Activated CD4-positive, alpha-beta T cell treated with anti-CD3 and anti-CD28 coated beads, Interleukin-2, amount 10 ng/mL, durations not matched to agents 7 days and 5 days (primary cell): ENCODE data around the gene VWA3B. TPM values are rescaled to one million over a fixed set of nuclear protein-coding genes. Genes with fewer than 3 reads are reported as not detected.
"Not testable (repeated sequence)": the region's sequence is repeated elsewhere in the genome, so short reads cannot be mapped to it uniquely, and the experiment has no call there.

ENCODE experiments used
- CTCF ChIA-PET: fragments of 350-600 bp; sonication (Branson Sonifier 250); formaldehyde crosslinking; loops from one replicate; lab custom pipeline; 2021; ENCODE audit warnings: antibody characterized with exemption; lab: Charles Lee
- POLR2A ChIA-PET: fragments of 350-600 bp; sonication (Branson Sonifier 250); formaldehyde crosslinking; loops from one replicate; lab custom pipeline; 2021; ENCODE audit warnings: antibody characterized with exemption; lab: Charles Lee
- DNase-seq: peaks from one replicate; pipeline ENCODE4 v3.0.0-alpha.2; 2020
- H3K27ac Mint-ChIP-seq: one replicate; pipeline ENCODE4 v1.8.0; 2021; ENCODE audit warnings: mild to moderate bottlenecking, moderate library complexity, mixed read lengths
- H3K27me3 Mint-ChIP-seq: one replicate; pipeline ENCODE4 v1.8.0; 2021; ENCODE audit warnings: mixed read lengths
- H3K36me3 Mint-ChIP-seq: one replicate; pipeline ENCODE4 v1.8.0; 2021; ENCODE audit warnings: low read depth, mixed read lengths
- H3K4me1 Mint-ChIP-seq: one replicate; pipeline ENCODE4 v1.8.0; 2021; ENCODE audit warnings: mixed read lengths
- H3K4me3 Mint-ChIP-seq: one replicate; pipeline ENCODE4 v1.8.0; 2021; ENCODE audit warnings: mild to moderate bottlenecking, moderate library complexity, mixed read lengths
- H3K9me3 Mint-ChIP-seq: one replicate; pipeline ENCODE4 v1.8.0; 2021; ENCODE audit warnings: mixed read lengths
- total RNA-seq, 2 experiments: library from RNA; stranded (reverse); gene quantifications; one replicate each; pipeline ENCODE4 v1.2.3, GENCODE V29; 2021

VWA3B gene
- total RNA-seq, 2 experiments from 2014 or later: not detected

GRCh38 chr2:98093146-98093545 lies 6.2 kb downstream of the VWA3B start:
- ChIA-PET POLR2A (no interaction called here), CTCF (no interaction called here)
- Mint-ChIP-seq H3K27ac (no peak overlapping the region), H3K36me3 (peaks cover 3% of the 10 kb centered on the region), H3K27me3 (peaks cover 37% of the 10 kb centered on the region), H3K9me3 (peaks cover 17% of the 10 kb centered on the region), H3K4me3 (no peak overlapping the region), H3K4me1 (peaks cover 3% of the 10 kb centered on the region)
- DNase-seq: no peak

GRCh38 chr2:98093611-98094010 lies 6.6 kb downstream of the VWA3B start:
- no peak overlapping the region for H3K27ac Mint-ChIP-seq
- peaks cover 3% of the 10 kb centered on the region for H3K36me3 Mint-ChIP-seq
- no peak overlapping the region for H3K4me3 Mint-ChIP-seq
- H3K4me1 Mint-ChIP-seq: no peaks in the 10 kb centered on the region
- peaks cover 38% of the 10 kb centered on the region for H3K27me3 Mint-ChIP-seq
- POLR2A ChIA-PET: no interaction called here
- peaks cover 20% of the 10 kb centered on the region for H3K9me3 Mint-ChIP-seq
- CTCF ChIA-PET: no interaction called here
- no peak for DNase-seq

- Mint-ChIP-seq H3K9me3 (peaks cover 29% of the 10 kb centered on the region), H3K27ac (no peak overlapping the region), H3K36me3 (peaks cover 3% of the 10 kb centered on the region), H3K27me3 (peaks cover 38% of the 10 kb centered on the region), H3K4me3 (no peak overlapping the region), H3K4me1 (no peaks in the 10 kb centered on the region)
- ChIA-PET CTCF (interaction anchor here (0.8 kb wide), 1 partner anchor 474 kb away, joined by 3 read pairs; no protein-coding TSS in a partner anchor), POLR2A (no interaction called here)
- DNase-seq: no peak
Observed at GRCh38 chr2:98099939-98100743, 13.2 kb downstream of the VWA3B start.

GRCh38 chr2:98102315-98102714 lies 15.3 kb downstream of the VWA3B start:
- Mint-ChIP-seq H3K27me3 (peaks cover 29% of the 10 kb centered on the region), H3K9me3 (peaks cover 16% of the 10 kb centered on the region)
- H3K36me3 Mint-ChIP-seq, DNase-seq, H3K27ac Mint-ChIP-seq, H3K4me3 Mint-ChIP-seq, POLR2A ChIA-PET, CTCF ChIA-PET, H3K4me1 Mint-ChIP-seq: not testable (repeated sequence)

GRCh38 chr2:98102878-98103277 lies 15.9 kb downstream of the VWA3B start:
- Mint-ChIP-seq H3K4me3 (no peak overlapping the region), H3K4me1 (no peaks in the 10 kb centered on the region), H3K9me3 (peaks cover 15% of the 10 kb centered on the region), H3K27ac (no peak overlapping the region), H3K27me3 (peaks cover 26% of the 10 kb centered on the region), H3K36me3 (no peaks in the 10 kb centered on the region)
- ChIA-PET CTCF (no interaction called here), POLR2A (no interaction called here)
- DNase-seq: no peak

GRCh38 chr2:98108110-98108509 lies 21.1 kb downstream of the VWA3B start:
- H3K36me3 Mint-ChIP-seq: no peaks in the 10 kb centered on the region
- POLR2A ChIA-PET: no interaction called here
- no peaks in the 10 kb centered on the region for H3K4me1 Mint-ChIP-seq
- no peak for DNase-seq
- H3K4me3 Mint-ChIP-seq: no peak overlapping the region
- H3K27ac Mint-ChIP-seq: no peak overlapping the region
- peaks cover 35% of the 10 kb centered on the region for H3K27me3 Mint-ChIP-seq
- H3K9me3 Mint-ChIP-seq: peaks cover 14% of the 10 kb centered on the region
- CTCF ChIA-PET: no interaction called here

- Mint-ChIP-seq H3K36me3 (no peaks in the 10 kb centered on the region), H3K4me3 (no peak overlapping the region), H3K4me1 (no peaks in the 10 kb centered on the region), H3K27ac (no peak overlapping the region), H3K27me3 (peaks cover 41% of the 10 kb centered on the region), H3K9me3 (peaks cover 12% of the 10 kb centered on the region)
- CTCF ChIA-PET: no interaction called here
- POLR2A ChIA-PET: no interaction called here
- DNase-seq: no peak
Observed at GRCh38 chr2:98110741-98111140, 23.8 kb downstream of the VWA3B start.

- H3K4me1 Mint-ChIP-seq: no peaks in the 10 kb centered on the region
- POLR2A ChIA-PET: no interaction called here
- DNase-seq: no peak
- peaks cover 12% of the 10 kb centered on the region for H3K9me3 Mint-ChIP-seq
- H3K27ac Mint-ChIP-seq: no peak overlapping the region
- CTCF ChIA-PET: interaction anchor here (0.5 kb wide), 1 partner anchor 165 kb away, joined by 3 read pairs; no protein-coding TSS in a partner anchor
- H3K36me3 Mint-ChIP-seq: no peaks in the 10 kb centered on the region
- H3K27me3 Mint-ChIP-seq: peaks cover 40% of the 10 kb centered on the region
- H3K4me3 Mint-ChIP-seq: no peak overlapping the region
Observed at GRCh38 chr2:98114643-98115330, 27.8 kb downstream of the VWA3B start.

- ChIA-PET POLR2A (no interaction called here), CTCF (interaction anchor here (0.6 to 1.7 kb wide), 4 partner anchors 12 to 805 kb away, joined by 3 to 4 read pairs (median 4); no protein-coding TSS in a partner anchor)
- no peaks in the 10 kb centered on the region for H3K36me3 Mint-ChIP-seq
- peaks cover 2% of the 10 kb centered on the region for H3K4me1 Mint-ChIP-seq
- H3K9me3 Mint-ChIP-seq: peaks cover 2% of the 10 kb centered on the region
- H3K4me3 Mint-ChIP-seq: no peak overlapping the region
- H3K27me3 Mint-ChIP-seq: peaks cover 25% of the 10 kb centered on the region
- no peak overlapping the region for H3K27ac Mint-ChIP-seq
- no peak for DNase-seq
Observed at GRCh38 chr2:98118161-98118560, 31.2 kb downstream of the VWA3B start.

- no peaks in the 10 kb centered on the region for H3K9me3 Mint-ChIP-seq
- H3K36me3 Mint-ChIP-seq: no peaks in the 10 kb centered on the region
- no peak overlapping the region for H3K4me3 Mint-ChIP-seq
- ChIA-PET CTCF (interaction anchor here (0.8 to 1.7 kb wide), 4 partner anchors 13 to 152 kb away, joined by 3 to 4 read pairs (median 4); no protein-coding TSS in a partner anchor), POLR2A (no interaction called here)
- no peak overlapping the region for H3K27ac Mint-ChIP-seq
- peaks cover 19% of the 10 kb centered on the region for H3K27me3 Mint-ChIP-seq
- DNase-seq: no peak
- peaks cover 8% of the 10 kb centered on the region for H3K4me1 Mint-ChIP-seq
Observed at GRCh38 chr2:98118852-98119251, 31.9 kb downstream of the VWA3B start.

GRCh38 chr2:98121149-98121548 lies 34.2 kb downstream of the VWA3B start:
- DNase-seq: no peak
- POLR2A ChIA-PET: no interaction called here

GRCh38 chr2:98122524-98122923 lies 35.6 kb downstream of the VWA3B start:
- Mint-ChIP-seq H3K9me3 (no peaks in the 10 kb centered on the region), H3K4me1 (peaks cover 8% of the 10 kb centered on the region), H3K27me3 (peaks cover 18% of the 10 kb centered on the region), H3K4me3 (no peak overlapping the region), H3K36me3 (no peaks in the 10 kb centered on the region), H3K27ac (no peak overlapping the region)
- CTCF ChIA-PET: no interaction called here
- DNase-seq: no peak
- POLR2A ChIA-PET: no interaction called here

More at GRCh38 chr2:98121149-98121548, 34.2 kb downstream of the VWA3B start:
- H3K9me3 Mint-ChIP-seq: no peaks in the 10 kb centered on the region
- H3K4me1 Mint-ChIP-seq: peaks cover 8% of the 10 kb centered on the region
- peaks cover 20% of the 10 kb centered on the region for H3K27me3 Mint-ChIP-seq
- no peaks in the 10 kb centered on the region for H3K36me3 Mint-ChIP-seq
- H3K27ac Mint-ChIP-seq: no peak overlapping the region
- CTCF ChIA-PET: interaction anchor here (0.6 to 1.9 kb wide), 3 partner anchors 13 to 48 kb away, joined by 3 to 4 read pairs (median 3); no protein-coding TSS in a partner anchor
- H3K4me3 Mint-ChIP-seq: no peak overlapping the region

GRCh38 chr2:98123286-98123685 lies 36.3 kb downstream of the VWA3B start:
- no peak overlapping the region for H3K27ac Mint-ChIP-seq
- no peaks in the 10 kb centered on the region for H3K9me3 Mint-ChIP-seq
- no peak for DNase-seq

More at GRCh38 chr2:98123286-98123685, 36.3 kb downstream of the VWA3B start:
- POLR2A ChIA-PET: no interaction called here
- H3K4me3 Mint-ChIP-seq: no peak overlapping the region
- CTCF ChIA-PET: no interaction called here
- H3K4me1 Mint-ChIP-seq: peaks cover 8% of the 10 kb centered on the region
- H3K27me3 Mint-ChIP-seq: peaks cover 18% of the 10 kb centered on the region
- no peaks in the 10 kb centered on the region for H3K36me3 Mint-ChIP-seq
